C4-2B (cell line): ENCODE data around the gene CASK.

ENCODE experiments used
- ZFX ChIP-seq: fragments of 450-650 bp; IDR thresholded peaks from 2 replicates; pipeline ENCODE4 v1.6.1; 2017
- TF ChIP-seq, protein P1 (sequence below): fragments of 450-650 bp; conservative IDR thresholded peaks from 2 replicates; pipeline ENCODE4 v1.5.1; 2017; ENCODE audit warnings: mild to moderate bottlenecking

DNA sequence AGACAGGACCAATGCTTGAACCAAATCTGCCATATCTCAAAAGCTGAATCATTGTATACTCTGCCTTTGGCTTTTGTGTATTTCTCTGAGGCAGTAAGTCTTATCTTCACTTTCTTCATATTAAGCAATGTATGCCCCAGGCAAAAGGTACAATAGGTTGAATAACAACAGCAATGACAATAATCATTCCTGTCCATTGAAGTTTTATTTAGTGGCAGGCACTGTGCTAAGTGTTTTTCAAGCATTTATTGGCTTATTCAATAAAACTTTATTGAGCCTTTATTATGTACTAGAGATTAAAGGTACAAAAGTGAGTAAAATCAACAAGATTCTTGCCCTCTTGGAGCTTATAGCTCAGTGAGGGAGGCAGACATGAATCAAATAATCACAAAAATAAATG, 8.2 kb upstream of the CASK start:
- TF ChIP-seq, protein P1, sequence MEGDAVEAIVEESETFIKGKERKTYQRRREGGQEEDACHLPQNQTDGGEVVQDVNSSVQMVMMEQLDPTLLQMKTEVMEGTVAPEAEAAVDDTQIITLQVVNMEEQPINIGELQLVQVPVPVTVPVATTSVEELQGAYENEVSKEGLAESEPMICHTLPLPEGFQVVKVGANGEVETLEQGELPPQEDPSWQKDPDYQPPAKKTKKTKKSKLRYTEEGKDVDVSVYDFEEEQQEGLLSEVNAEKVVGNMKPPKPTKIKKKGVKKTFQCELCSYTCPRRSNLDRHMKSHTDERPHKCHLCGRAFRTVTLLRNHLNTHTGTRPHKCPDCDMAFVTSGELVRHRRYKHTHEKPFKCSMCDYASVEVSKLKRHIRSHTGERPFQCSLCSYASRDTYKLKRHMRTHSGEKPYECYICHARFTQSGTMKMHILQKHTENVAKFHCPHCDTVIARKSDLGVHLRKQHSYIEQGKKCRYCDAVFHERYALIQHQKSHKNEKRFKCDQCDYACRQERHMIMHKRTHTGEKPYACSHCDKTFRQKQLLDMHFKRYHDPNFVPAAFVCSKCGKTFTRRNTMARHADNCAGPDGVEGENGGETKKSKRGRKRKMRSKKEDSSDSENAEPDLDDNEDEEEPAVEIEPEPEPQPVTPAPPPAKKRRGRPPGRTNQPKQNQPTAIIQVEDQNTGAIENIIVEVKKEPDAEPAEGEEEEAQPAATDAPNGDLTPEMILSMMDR, result no peak
- no peak for TF ChIP-seq ZFX
